NCI-H460 (cell line): ENCODE results near the gene CCDC159. TPM values are rescaled to one million over a fixed set of nuclear protein-coding genes. Genes with fewer than 3 reads are reported as not detected.
A peak's percentile ranks its signal among the peaks of the same experiment; 100 is the strongest.
"Not testable (repeated sequence)": the region's sequence is repeated elsewhere in the genome, so short reads cannot be mapped to it uniquely, and the experiment has no call there.

ENCODE experiments used
- DNase-seq: peaks from one replicate; pipeline ENCODE4 v3.0.0-alpha.2; 2016; ENCODE audit warnings: low read depth; ENCODE audit errors: extremely low read depth
- total RNA-seq: library from RNA; depleted of rRNA; stranded (reverse); fragments of >200 nt; shearing (Covaris generic); gene quantifications from 2 replicates; pipeline ENCODE4 v1.2.3, GENCODE V29; 2014

The CCDC159 gene
- total RNA-seq, 1 experiment from 2014 or later, result 7.1 TPM

DNA sequence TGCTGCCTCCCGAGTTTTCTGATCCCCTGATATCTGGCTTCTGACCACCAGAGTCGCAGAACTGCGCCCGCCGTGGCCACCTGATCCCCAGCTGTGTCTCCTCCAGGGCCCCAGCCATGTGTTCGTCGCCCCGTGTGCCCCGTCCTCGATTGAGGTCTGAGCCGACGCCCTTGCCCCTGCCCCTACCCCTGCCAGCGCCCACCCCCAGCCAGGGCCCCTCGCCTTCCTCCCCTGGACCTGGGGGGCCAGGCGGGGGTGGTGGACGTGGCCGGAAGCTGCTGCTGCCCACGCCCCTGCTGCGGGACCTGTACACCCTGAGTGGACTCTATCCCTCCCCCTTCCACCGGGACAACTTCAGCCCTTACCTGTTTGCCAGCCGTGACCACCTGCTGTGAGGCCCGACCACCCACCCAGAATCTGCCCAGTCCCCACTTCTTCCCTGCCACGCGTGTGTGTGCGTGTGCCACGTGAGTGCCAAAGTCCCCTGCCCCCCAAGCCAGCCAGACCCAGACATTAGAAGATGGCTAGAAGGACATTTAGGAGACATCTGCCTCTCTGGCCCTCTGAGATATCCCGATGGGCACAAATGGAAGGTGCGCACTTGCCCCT, 18.1 kb downstream of the CCDC159 start:
- no peak for DNase-seq

- no peak for DNase-seq
Observed at GRCh38 chr19:11364935-11365334, 18.6 kb downstream of the CCDC159 start.

- DNase-seq, result no peak
Observed at GRCh38 chr19:11365557-11366117, 19.3 kb downstream of the CCDC159 start.

DNA sequence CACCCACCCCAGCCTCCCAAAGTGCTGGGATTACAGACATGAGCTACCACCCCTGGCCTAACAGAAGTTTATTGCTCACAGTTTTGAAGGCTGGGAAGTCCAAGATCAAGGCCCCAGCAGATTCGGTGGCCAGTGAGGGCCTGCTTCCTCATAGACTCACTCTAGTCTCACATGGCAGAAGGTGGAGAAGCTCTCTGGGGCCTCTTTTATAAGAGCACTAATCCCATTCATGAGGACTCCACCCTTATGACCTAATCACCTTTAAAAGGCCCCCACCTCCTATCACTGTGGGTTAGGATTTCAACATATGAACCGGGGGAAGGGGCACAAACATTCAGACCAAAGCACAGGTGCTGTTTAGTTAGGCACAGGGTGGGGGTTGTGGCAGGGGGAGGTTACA, 21.2 kb downstream of the CCDC159 start:
- no peak for DNase-seq

- DNase-seq, result no peak
Observed at GRCh38 chr19:11370744-11371143, 24.4 kb downstream of the CCDC159 start.

DNA sequence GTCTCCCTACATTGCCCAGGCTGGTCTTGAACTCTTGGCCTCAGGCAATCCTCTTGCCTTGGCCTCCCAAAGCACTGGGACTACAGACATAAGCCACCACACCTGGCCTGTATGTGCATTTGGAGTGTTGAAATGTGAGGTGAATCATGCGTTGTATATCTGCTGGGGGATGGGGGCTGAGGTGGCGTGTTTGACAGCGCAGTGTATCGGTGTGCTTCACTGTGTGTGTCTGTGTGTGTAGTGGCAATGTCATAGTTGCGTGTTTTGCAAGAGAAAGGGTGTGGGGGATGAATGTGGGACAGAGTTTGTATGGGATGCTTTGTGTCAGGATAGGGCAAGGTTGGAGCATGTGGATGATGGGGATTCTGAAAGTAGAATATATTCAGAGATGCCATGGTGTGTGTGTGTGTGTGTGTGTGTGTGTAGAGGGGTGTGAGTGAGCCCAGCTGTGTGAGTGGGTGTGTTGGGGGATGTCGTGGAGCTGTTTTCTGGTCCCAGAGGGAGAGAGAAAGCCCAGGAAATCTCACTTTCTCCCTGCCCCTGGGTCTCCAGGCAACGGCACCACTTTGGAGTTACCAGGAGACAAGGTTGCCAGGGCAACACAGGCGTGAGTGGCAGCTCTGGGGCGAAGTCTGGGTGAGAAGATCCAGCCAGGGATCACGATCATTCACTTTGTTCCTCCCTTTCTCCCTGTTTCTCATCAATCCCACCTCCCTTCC, 27.0 kb downstream of the CCDC159 start:
- DNase-seq, result no peak

DNA sequence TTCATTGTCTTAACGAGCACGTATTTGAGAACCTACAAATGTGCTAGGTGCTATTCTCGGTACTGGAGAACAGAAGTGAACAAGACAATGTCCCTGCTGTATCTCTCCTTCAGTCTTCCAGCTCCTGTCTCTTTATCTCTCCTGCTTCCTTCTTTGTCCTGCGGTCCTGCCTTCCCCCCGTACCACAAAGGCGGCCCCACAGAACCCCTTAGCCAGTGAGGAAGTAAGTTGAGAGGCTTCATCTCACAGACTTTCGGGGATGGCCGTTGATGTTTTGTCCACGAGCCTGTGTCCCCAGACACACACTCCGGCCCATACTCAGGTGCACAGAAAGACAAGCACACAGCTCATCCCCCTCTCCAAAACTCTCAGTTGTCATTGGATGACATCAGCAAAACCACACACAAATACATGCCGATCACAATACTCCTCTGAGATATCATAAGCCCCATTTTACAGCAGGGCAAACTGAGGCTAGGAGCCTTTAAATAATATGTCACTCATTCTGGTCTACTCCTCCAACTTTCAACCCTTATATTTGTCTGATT, 27.6 kb downstream of the CCDC159 start:
- DNase-seq, result no peak

DNA sequence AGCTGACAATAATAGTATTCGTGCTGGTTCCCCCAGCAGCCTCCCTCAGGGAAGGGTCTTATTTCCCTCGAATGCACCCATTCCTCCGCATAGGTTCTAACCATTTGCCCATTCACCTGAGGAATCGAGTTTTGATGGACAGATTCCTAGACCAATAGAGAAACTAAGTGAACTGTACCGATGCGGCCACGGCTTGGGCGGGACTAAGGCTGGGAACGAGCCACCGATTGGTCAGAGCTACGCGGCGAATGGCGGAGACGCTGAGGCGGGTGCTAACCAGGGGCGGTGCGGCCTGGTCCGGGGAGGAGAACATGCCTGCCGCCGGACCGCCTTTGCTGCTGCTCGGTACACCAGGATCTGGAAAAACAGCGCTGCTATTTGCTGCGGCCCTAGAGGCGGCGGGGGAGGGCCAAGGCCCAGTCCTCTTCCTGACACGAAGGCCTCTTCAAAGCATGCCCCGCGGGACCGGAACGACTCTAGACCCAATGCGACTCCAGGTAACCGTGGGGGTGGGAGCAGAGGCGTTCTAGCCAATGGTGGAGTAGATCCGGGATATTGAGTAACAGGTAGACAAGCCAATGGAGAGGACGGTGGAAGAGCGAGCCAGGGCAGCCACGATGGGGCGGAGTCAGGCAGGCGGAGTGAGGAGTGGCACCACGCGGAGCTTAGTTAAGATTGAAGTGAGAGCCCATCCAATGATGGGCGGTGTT, 28.3 kb downstream of the CCDC159 start, which contains the start of gene SWSAP1:
SWSAP1 (plus strand) TSS at position 234 of the 710 bp plus-strand sequence; CDS start at position 249, 15 bp downstream.
- peak; percentile 99 for DNase-seq

DNA sequence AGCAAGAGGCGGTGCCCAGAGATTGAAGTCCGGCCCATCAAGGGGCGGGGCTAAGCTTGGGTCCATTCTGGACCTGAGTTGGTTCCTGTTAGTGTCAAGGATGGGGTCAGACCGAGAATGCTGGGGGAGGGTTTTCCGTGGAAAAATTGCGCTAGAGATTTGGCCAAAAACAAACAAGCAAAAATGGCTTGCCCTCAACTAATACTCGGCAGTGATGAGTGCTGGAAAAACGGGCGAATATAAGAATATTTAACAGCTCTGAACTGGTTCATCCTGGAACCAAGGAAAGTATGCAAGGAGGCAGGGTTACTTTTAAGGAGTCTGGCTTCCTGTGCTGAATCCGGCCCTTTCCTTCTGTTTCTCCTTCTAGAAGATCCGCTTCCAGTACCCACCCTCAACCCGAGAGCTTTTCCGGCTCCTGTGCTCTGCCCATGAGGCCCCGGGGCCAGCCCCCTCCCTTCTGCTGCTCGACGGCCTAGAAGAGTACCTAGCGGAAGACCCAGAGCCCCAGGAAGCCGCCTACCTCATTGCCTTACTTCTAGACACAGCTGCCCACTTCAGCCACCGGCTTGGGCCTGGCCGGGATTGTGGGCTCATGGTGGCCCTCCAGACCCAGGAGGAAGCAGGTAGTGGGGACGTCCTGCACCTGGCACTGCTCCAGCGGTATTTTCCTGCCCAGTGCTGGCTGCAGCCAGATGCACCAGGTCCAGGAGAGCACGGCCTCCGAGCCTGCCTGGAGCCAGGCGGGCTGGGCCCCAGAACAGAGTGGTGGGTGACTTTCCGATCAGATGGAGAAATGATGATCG, 29.0 kb downstream of the CCDC159 start:
- no peak for DNase-seq

- no peak for DNase-seq
Observed at GRCh38 chr19:11377237-11377636, 30.9 kb downstream of the CCDC159 start.

- no peak for DNase-seq
Observed at GRCh38 chr19:11377756-11378155, 31.4 kb downstream of the CCDC159 start.

GRCh38 chr19:11378319-11379189, 32.2 kb downstream of the CCDC159 start:
- DNase-seq, result peak; percentile 56

DNA sequence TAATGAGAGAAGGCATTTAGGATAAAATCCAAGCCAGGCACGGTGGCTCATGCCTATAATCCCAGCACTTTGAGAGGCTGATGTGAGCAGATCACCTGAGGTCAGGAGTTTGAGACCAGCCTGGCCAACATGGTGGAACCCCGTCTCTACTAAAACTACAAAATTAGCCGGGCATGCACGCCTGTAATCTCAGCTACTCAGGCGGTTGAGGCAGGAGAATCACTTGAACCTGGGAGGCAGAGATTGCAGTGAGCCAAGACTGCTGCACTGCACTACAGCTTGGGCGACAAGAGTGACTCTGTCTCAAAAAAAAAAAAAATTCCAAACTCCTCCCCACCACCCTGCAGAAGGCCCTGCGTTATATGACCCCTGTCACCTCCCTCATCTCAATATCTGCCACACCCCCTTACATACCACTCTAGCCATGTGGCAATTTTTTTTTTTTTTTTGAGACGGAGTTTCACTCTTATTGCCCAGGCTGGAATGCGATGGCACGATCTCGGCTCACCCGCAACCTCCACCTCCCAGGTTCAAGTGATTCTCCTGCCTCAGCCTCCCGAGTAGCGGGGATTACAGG, 33.0 kb downstream of the CCDC159 start:
- DNase-seq, result not testable (repeated sequence)

- no peak for DNase-seq
Observed at GRCh38 chr19:11379857-11380350, 33.6 kb downstream of the CCDC159 start.

- DNase-seq, result peak; percentile 91
Observed at GRCh38 chr19:11380653-11381537, 34.6 kb downstream of the CCDC159 start.

GRCh38 chr19:11382898-11383705, 36.8 kb downstream of the CCDC159 start:
- DNase-seq, result no peak

DNA sequence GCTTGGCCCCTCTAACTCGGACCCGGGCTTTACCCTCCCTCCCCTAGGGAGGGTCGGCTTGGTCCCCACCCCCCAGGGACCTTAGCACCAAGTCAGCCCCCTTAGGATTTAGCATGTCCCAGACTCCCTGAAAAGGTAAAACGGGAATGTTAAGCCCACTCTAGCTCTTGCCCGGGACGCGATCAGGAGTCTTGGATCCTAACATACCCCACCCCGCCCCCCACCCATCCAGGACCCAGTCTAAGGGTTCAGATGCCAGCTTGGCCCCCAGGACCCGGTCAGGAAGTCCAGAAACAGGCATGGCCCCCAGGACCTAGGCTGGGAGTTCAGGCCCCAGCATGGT, 37.4 kb downstream of the CCDC159 start:
- no peak for DNase-seq
